Activated CD4-positive, alpha-beta T cell treated with anti-CD3 and anti-CD28 coated beads for 4 hours (primary cell): ENCODE data around the gene TST.

Experiments
- DNase-seq, 2 donors: peaks; one replicate each; pipeline ENCODE4 v3.0.0-alpha.2; 2020

The TST gene

GRCh38 chr22:37032134-37032534 is 12.9 kb upstream of the TST start:
- DNase-seq: no peak

- DNase-seq: no peak
These were observed 11.5 kb upstream of the TST start for GRCh38 chr22:37030560-37031281.

GRCh38 chr22:37028692-37029674 is 9.7 kb upstream of the TST start:
- DNase-seq: no peak

- no peak for DNase-seq
These were observed 8.3 kb upstream of the TST start for GRCh38 chr22:37027556-37027955.

- no peak for DNase-seq
These were observed 7.1 kb upstream of the TST start for GRCh38 chr22:37026325-37026724.

GRCh38 chr22:37025500-37026070 is 6.3 kb upstream of the TST start:
- DNase-seq: no peak

- no peak for DNase-seq
These were observed 5.3 kb upstream of the TST start for GRCh38 chr22:37024339-37025157.

- no peak for DNase-seq
These were observed 4.6 kb upstream of the TST start for GRCh38 chr22:37023743-37024338.

- DNase-seq: no peak
These were observed 3.5 kb upstream of the TST start for GRCh38 chr22:37022483-37023337.

GRCh38 chr22:37021710-37022482 is 2.6 kb upstream of the TST start:
- DNase-seq: peak; percentile 52 to 55

GRCh38 chr22:37021041-37021440 is 1.8 kb upstream of the TST start:
- no peak for DNase-seq

GRCh38 chr22:37020192-37020479 is 889 bp upstream of the TST start:
- DNase-seq: no peak

- DNase-seq: no peak
These were observed 385 bp downstream of the TST start for GRCh38 chr22:37018815-37019308.

GRCh38 chr22:37018086-37018814 is 997 bp downstream of the TST start:
- no peak for DNase-seq

GRCh38 chr22:37017356-37017755 is 1.9 kb downstream of the TST start:
- DNase-seq: no peak

- no peak for DNase-seq
These were observed 2.9 kb downstream of the TST start for GRCh38 chr22:37016134-37016910.

- no peak for DNase-seq
These were observed 3.7 kb downstream of the TST start for GRCh38 chr22:37015587-37015878.

- DNase-seq: no peak
These were observed 4.2 kb downstream of the TST start for GRCh38 chr22:37014835-37015586.

- no peak for DNase-seq
These were observed 4.8 kb downstream of the TST start for GRCh38 chr22:37014415-37014806.
